Measurements from ENCODE around the gene HTT. TPM values are rescaled to one million over a fixed set of nuclear protein-coding genes. Genes with fewer than 3 reads are reported as not detected.

HTT gene
- total and polyA plus RNA-seq, 2 of the 8 experiments (the other 6 are each of a cell fraction or from before 2014, with no cell fraction given), result 24.0 to 71.0 TPM

- POLR2A ChIA-PET (ENCODE audit: partially characterized antibody), result no interaction called here
- Histone ChIP-seq H3K4me2 (ENCODE audit: insufficient read depth in 1 of 2, low read depth in 2 of 2, low read length in 2 of 2) (no peak overlapping the region), H4K8ac (ENCODE audit: extremely low read depth, insufficient read depth, low read length) (peak overlapping the region; percentile 51), H2BK20ac (ENCODE audit: low read length) (no peak overlapping the region), H4K5ac (ENCODE audit: insufficient read length, low read depth, low read length) (no peak overlapping the region), H2BK5ac (ENCODE audit: low read depth, low read length) (no peak overlapping the region), H3K27me3 (replicated peaks in 1 of 4; ENCODE audit: control insufficient read depth in 3 of 4, extremely low read depth in 1 of 4, insufficient read depth in 3 of 4, low read length in 3 of 4) (no peaks in the 10 kb centered on the region; a peak in 2 of 7 replicates), H3K36me3 (ENCODE audit: control insufficient read depth in 2 of 4, insufficient read depth in 4 of 4, low read length in 3 of 4) (no peaks in the 10 kb centered on the region), H4K91ac (replicated peaks; ENCODE audit: insufficient read length, low read length) (no peak overlapping the region), H4K20me1 (replicated peaks in 1 of 2; ENCODE audit: control insufficient read depth in 1 of 2, insufficient read depth in 2 of 2, low read length in 2 of 2) (no peaks in the 10 kb centered on the region), H3K56ac (replicated peaks; ENCODE audit: insufficient read length, low read depth, low read length) (no peak overlapping the region), H3K4me1 (replicated peaks in 1 of 4; ENCODE audit: control insufficient read depth in 3 of 4, insufficient read depth in 4 of 4, low read length in 3 of 4) (no peaks in the 10 kb centered on the region), H3K9me3 (ENCODE audit: insufficient read depth in 2 of 2, low read depth in 1 of 2, low read length in 1 of 2) (no peaks in the 10 kb centered on the region), H2BK120ac (replicated peaks; ENCODE audit: low read depth, low read length) (no peak overlapping the region), H3K4me3 (ENCODE audit: extremely low read depth in 1 of 4, insufficient read depth in 2 of 4, low read depth in 3 of 4, low read length in 4 of 4) (no peak overlapping the region), H3K4ac (replicated peaks; ENCODE audit: insufficient read length, low read depth, low read length) (no peak overlapping the region), H3K79me1 (ENCODE audit: low read depth, low read length) (no peaks in the 10 kb centered on the region), H2AFZ (ENCODE audit: low read length) (no peak overlapping the region), H2BK15ac (ENCODE audit: low read length) (no peak overlapping the region), H2BK12ac (ENCODE audit: low read depth, low read length) (no peak overlapping the region), H3K18ac (ENCODE audit: extremely low read depth, low read length) (no peak overlapping the region), H3K23ac (ENCODE audit: insufficient read length) (no peak overlapping the region), H3K9ac (replicated peaks in 1 of 4; ENCODE audit: extremely low read depth in 1 of 4, low read depth in 3 of 4, low read length in 3 of 4) (no peak overlapping the region), H3K14ac (ENCODE audit: insufficient read length) (no peak overlapping the region), H3K23me2 (ENCODE audit: low read depth, low read length) (no peaks in the 10 kb centered on the region), H2AK5ac (ENCODE audit: low read depth, low read length) (no peak overlapping the region), H3K27ac (ENCODE audit: low read depth, low read length) (no peak overlapping the region), H3K79me2 (ENCODE audit: control insufficient read depth in 1 of 2, insufficient read depth in 2 of 2, low read length in 2 of 2) (no peaks in the 10 kb centered on the region)
- FAIRE-seq, result no peak
- no peak for DNase-seq (ENCODE audit: low read depth in 1 of 2, low spot score in 2 of 2)
- CTCF ChIA-PET (ENCODE audit: partially characterized antibody), result interaction anchor here (0.9 to 12.5 kb wide), 8 partner anchors 9 to 76 kb away, joined by 3 to 89 read pairs (median 6); no protein-coding TSS in a partner anchor
- 83% methylated on average over 12 of the region's 12 CpGs; no CpG with 5 or more reads in 1 of the 2 experiments for WGBS, 2 experiments (ENCODE audit: extremely low coverage in 1 of 2, insufficient coverage in 1 of 2, insufficient read length in 1 of 2, insufficient replicate concordance in 2 of 2, low coverage in 1 of 2, low lambda C conversion rate in 2 of 2, missing lambda C conversion rate in 1 of 2)
- TF ChIP-seq KDM1A (IDR thresholded peaks at IDR 0.05; ENCODE audit: borderline replicate concordance, low read length), result no peak
- no peak for TF ChIP-seq TEAD4 (IDR thresholded peaks at IDR 0.05; ENCODE audit: low read depth, low read length)
- no peak for TF ChIP-seq POU5F1 (IDR thresholded peaks at IDR 0.05; ENCODE audit: low read depth, low read length)
- no peak for TF ChIP-seq SP1 (IDR thresholded peaks at IDR 0.05; ENCODE audit: low read depth, low read length)
- no peak for TF ChIP-seq CHD2 (IDR thresholded peaks at IDR 0.05; ENCODE audit: low read length)
- no peak for TF ChIP-seq RXRA (IDR thresholded peaks at IDR 0.05; ENCODE audit: insufficient read depth, low read depth, low read length)
- TF ChIP-seq EP300 (IDR thresholded peaks at IDR 0.05; ENCODE audit: borderline replicate concordance in 1 of 2, low read depth in 2 of 2, low read length in 2 of 2), result no peak
- no peak for TF ChIP-seq MAFK (IDR thresholded peaks at IDR 0.05; ENCODE audit: low read depth, low read length)
- TF ChIP-seq ATF2 (IDR thresholded peaks at IDR 0.05; ENCODE audit: low read length), result no peak
- TF ChIP-seq USF2 (IDR thresholded peaks at IDR 0.05; ENCODE audit: low read length), result no peak
- TF ChIP-seq POLR2A (IDR thresholded peaks at IDR 0.05; ENCODE audit: control extremely low read depth in 1 of 2, low read depth in 2 of 2, low read length in 2 of 2), result no peak
Observed at GRCh38 chr4:3031357-3032082, 43.0 kb upstream of the HTT start.
